Middle frontal gyrus (tissue), 1 donor: ENCODE measurements around the gene SECISBP2.
A peak's percentile ranks its signal among the peaks of the same experiment; 100 is the strongest.
"Not testable (repeated sequence)": the region's sequence is repeated elsewhere in the genome, so short reads cannot be mapped to it uniquely, and the experiment has no call there.

Experiments
- DNase-seq: peaks from one replicate; pipeline ENCODE4 v3.0.0-alpha.2; 2015; ENCODE audit warnings: low spot score; ENCODE audit errors: extremely low spot score

SECISBP2 gene

GRCh38 chr9:89318123-89319014, at the start of gene SECISBP2:
Gene SECISBP2 (plus strand): TSS chr9:89318500. CDS start chr9:89318577, 77 bp downstream.
- peak; percentile 93 for DNase-seq

GRCh38 chr9:89273528-89274279, 44.6 kb upstream of the SECISBP2 start:
- DNase-seq: no peak

- DNase-seq: no peak
Observed at GRCh38 chr9:89274838-89275237, 43.5 kb upstream of the SECISBP2 start.

GRCh38 chr9:89276040-89276439, 42.3 kb upstream of the SECISBP2 start:
- DNase-seq: not testable (repeated sequence)

GRCh38 chr9:89277043-89277442, 41.3 kb upstream of the SECISBP2 start:
- DNase-seq: no peak

- no peak for DNase-seq
Observed at GRCh38 chr9:89277454-89277853, 40.8 kb upstream of the SECISBP2 start.

GRCh38 chr9:89278551-89278950, 39.7 kb upstream of the SECISBP2 start:
- DNase-seq: no peak

- DNase-seq: peak; percentile 52
Observed at GRCh38 chr9:89278997-89279739, 39.1 kb upstream of the SECISBP2 start.

- DNase-seq: no peak
Observed at GRCh38 chr9:89281106-89281505, 37.2 kb upstream of the SECISBP2 start.

GRCh38 chr9:89282248-89282968, 35.9 kb upstream of the SECISBP2 start:
- DNase-seq: not testable (repeated sequence)

GRCh38 chr9:89284076-89284475, 34.2 kb upstream of the SECISBP2 start:
- DNase-seq: no peak

GRCh38 chr9:89291741-89292140, 26.6 kb upstream of the SECISBP2 start:
- no peak for DNase-seq

GRCh38 chr9:89293014-89293413, 25.3 kb upstream of the SECISBP2 start:
- DNase-seq: no peak

GRCh38 chr9:89295400-89295799, 22.9 kb upstream of the SECISBP2 start:
- no peak for DNase-seq

GRCh38 chr9:89301996-89302395, 16.3 kb upstream of the SECISBP2 start:
- DNase-seq: not testable (repeated sequence)

- no peak for DNase-seq
Observed at GRCh38 chr9:89304020-89304833, 14.1 kb upstream of the SECISBP2 start.

- DNase-seq: no peak
Observed at GRCh38 chr9:89304834-89305188, 13.5 kb upstream of the SECISBP2 start.

- DNase-seq: no peak
Observed at GRCh38 chr9:89305868-89306267, 12.4 kb upstream of the SECISBP2 start.

- DNase-seq: no peak
Observed at GRCh38 chr9:89309166-89309565, 9.1 kb upstream of the SECISBP2 start.
